Parathyroid adenoma (tissue), 2 donors: Measurements from ENCODE around the gene SLC35E1.

Source experiments
- H2AFZ ChIP-seq: fragments of 300-600 bp; sonication (generic); one replicate; pipeline ENCODE4 v1.7.0; 2017; ENCODE audit warnings: antibody characterized with exemption, mild to moderate bottlenecking
- H3K27ac ChIP-seq: fragments of 300-600 bp; sonication (generic); one replicate; pipeline ENCODE4 v1.7.0; 2017
- H3K27me3 ChIP-seq: fragments of 300-600 bp; sonication (generic); one replicate; pipeline ENCODE4 v1.7.0; 2017; ENCODE audit warnings: low read length; ENCODE audit not compliant: control insufficient read depth, insufficient read depth
- H3K36me3 ChIP-seq: fragments of 300-600 bp; sonication (generic); one replicate; pipeline ENCODE4 v1.7.0; 2017; ENCODE audit warnings: low read length; ENCODE audit not compliant: control insufficient read depth, insufficient read depth
- H3K4me1 ChIP-seq: fragments of 300-600 bp; sonication (generic); one replicate; pipeline ENCODE4 v1.7.0; 2017; ENCODE audit warnings: control low read depth
- H3K4me2 ChIP-seq: fragments of 300-600 bp; sonication (generic); one replicate; pipeline ENCODE4 v1.7.0; 2017; ENCODE audit warnings: low read length
- H3K4me3 ChIP-seq: fragments of 300-600 bp; sonication (generic); one replicate; pipeline ENCODE4 v1.7.0; 2017; ENCODE audit warnings: low read depth, low read length
- H3K79me2 ChIP-seq: fragments of 300-600 bp; sonication (generic); one replicate; pipeline ENCODE4 v1.7.0; 2017; ENCODE audit warnings: control low read depth
- H3K9ac ChIP-seq: fragments of 300-600 bp; sonication (generic); one replicate; pipeline ENCODE4 v1.7.0; 2017; ENCODE audit warnings: mild to moderate bottlenecking
- H3K9me3 ChIP-seq: fragments of 300-600 bp; sonication (generic); one replicate; pipeline ENCODE4 v1.7.0; 2017; ENCODE audit warnings: low read length; ENCODE audit not compliant: control insufficient read depth
- TF ChIP-seq, protein P1 (sequence below): fragments of 300-600 bp; sonication (generic); IDR thresholded peaks from one replicate; pipeline ENCODE4 v1.7.0; 2017; ENCODE audit warnings: antibody characterized with exemption, mild to moderate bottlenecking
- donor health status: primary hyperparathyroidism.

SLC35E1 gene

DNA sequence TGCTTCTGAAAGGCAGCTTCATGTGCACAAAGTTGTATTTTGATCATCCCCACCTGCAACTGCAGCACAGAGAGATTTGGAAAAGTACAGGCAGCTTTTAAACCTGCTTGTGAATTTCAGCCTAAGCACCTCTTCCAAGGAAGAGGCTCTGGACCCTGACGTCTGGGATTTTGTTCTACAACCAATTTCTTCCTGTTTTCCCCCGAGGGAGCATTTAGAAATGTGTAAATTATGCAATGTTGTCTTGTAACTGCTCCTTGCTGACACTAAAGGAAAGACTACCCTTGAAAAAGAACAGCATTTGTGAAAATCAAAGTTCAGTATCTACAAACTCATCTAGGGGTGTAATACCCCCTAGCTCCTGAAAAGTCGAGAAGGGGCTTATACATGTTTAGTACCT is 40.4 kb upstream of the SLC35E1 start:
- no peak overlapping the region for H3K4me3 ChIP-seq
- H3K9ac ChIP-seq = no peak overlapping the region
- H2AFZ ChIP-seq = no peak overlapping the region
- H3K27ac ChIP-seq = peak overlapping the region; percentile 68
- H3K36me3 ChIP-seq = no peaks in the 10 kb centered on the region
- H3K79me2 ChIP-seq = peaks cover 53% of the 10 kb centered on the region
- no peak overlapping the region for H3K4me2 ChIP-seq
- H3K9me3 ChIP-seq = no peaks in the 10 kb centered on the region
- H3K4me1 ChIP-seq = peaks cover 29% of the 10 kb centered on the region
- no peaks in the 10 kb centered on the region for H3K27me3 ChIP-seq
- TF ChIP-seq, protein P1, sequence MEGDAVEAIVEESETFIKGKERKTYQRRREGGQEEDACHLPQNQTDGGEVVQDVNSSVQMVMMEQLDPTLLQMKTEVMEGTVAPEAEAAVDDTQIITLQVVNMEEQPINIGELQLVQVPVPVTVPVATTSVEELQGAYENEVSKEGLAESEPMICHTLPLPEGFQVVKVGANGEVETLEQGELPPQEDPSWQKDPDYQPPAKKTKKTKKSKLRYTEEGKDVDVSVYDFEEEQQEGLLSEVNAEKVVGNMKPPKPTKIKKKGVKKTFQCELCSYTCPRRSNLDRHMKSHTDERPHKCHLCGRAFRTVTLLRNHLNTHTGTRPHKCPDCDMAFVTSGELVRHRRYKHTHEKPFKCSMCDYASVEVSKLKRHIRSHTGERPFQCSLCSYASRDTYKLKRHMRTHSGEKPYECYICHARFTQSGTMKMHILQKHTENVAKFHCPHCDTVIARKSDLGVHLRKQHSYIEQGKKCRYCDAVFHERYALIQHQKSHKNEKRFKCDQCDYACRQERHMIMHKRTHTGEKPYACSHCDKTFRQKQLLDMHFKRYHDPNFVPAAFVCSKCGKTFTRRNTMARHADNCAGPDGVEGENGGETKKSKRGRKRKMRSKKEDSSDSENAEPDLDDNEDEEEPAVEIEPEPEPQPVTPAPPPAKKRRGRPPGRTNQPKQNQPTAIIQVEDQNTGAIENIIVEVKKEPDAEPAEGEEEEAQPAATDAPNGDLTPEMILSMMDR = no peak

DNA sequence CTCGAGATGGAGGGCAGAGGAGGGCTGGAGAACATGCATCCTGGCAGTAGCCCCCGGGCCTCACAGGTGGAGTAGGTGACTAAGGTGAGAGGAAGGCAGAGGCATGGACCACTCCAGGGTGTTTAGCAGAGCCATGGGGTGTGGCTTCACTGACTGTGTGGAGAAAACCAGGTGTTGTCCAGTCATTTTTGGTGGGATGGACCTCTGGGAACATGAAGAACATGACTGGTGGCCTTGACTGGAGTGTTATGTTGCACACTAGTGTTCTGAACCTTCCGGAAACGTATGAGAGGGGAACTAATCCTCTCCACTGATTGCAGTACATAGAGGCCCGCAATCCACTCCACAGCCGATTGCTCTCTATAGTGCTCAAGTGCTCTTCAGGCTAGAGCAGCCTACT is 38.9 kb upstream of the SLC35E1 start:
- H3K27ac ChIP-seq = peak overlapping the region; percentile 68
- H3K36me3 ChIP-seq = no peaks in the 10 kb centered on the region
- no peaks in the 10 kb centered on the region for H3K27me3 ChIP-seq
- TF ChIP-seq, protein P1 = no peak
- H3K4me1 ChIP-seq = peaks cover 29% of the 10 kb centered on the region
- no peaks in the 10 kb centered on the region for H3K9me3 ChIP-seq
- peak overlapping the region; percentile 61 for H3K4me2 ChIP-seq
- no peak overlapping the region for H3K4me3 ChIP-seq
- H2AFZ ChIP-seq = no peak overlapping the region
- H3K79me2 ChIP-seq = peaks cover 51% of the 10 kb centered on the region
- no peak overlapping the region for H3K9ac ChIP-seq

DNA sequence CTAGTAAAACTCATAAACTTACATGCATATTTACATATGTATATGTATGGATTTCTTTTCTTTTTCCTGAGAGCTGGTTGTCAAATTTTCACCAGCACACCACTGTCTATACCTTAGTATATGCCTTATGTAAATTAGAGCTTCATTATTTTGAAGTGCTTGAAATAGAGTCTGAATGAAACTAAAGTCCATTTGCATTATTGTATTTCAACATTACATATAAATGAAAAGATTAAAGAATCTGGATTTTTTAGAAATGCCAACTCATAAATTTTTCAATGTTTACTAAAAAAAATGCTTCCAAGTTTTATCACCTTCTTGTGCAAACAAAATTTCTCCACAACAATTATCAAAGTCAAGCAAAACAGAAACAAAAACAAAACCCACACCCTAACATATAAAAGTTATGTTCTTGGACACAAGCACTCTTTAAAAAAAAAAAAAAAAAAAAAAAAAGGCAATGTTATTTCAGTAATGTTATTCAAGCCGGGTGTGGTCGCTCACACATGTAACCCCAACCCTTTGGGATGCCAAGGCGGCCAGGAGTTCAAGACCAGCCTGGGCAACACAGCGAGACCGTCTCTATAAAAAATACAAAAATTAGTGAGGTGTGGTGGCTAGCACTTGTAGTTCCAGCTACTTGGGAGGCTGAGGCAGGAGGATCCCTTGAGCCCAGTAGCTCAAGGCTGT is 37.4 kb upstream of the SLC35E1 start:
- Histone ChIP-seq H3K9ac (no peak overlapping the region), H3K27me3 (no peaks in the 10 kb centered on the region), H2AFZ (no peak overlapping the region), H3K9me3 (no peaks in the 10 kb centered on the region), H3K27ac (no peak overlapping the region), H3K4me1 (peaks cover 39% of the 10 kb centered on the region), H3K4me3 (no peak overlapping the region), H3K4me2 (no peak overlapping the region), H3K36me3 (no peaks in the 10 kb centered on the region), H3K79me2 (peaks cover 56% of the 10 kb centered on the region)
- TF ChIP-seq, protein P1 = no peak

DNA sequence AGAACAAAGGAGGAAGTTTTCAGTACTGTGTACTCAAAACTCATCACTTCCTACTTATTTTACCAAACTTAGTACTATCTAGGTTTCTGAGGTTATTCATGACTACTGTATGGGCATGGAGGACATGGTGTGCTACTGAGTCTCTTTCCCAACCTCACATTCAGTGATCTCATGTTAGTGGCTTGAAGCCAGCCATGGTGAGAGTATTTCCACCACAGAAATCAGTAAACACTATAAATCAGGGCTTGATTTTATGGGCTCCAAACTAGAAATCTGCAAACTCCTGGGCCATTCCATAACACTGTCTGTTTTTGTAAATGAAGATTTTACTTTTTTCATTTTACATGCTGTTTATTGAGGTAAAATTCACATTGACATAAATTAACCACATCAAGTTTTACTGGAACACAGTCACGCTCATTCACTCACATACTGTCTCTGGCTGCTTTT is 36.1 kb upstream of the SLC35E1 start:
- H3K4me2 ChIP-seq = no peak overlapping the region
- H3K9ac ChIP-seq = no peak overlapping the region
- H3K36me3 ChIP-seq = no peaks in the 10 kb centered on the region
- no peak overlapping the region for H3K27ac ChIP-seq
- H3K9me3 ChIP-seq = no peaks in the 10 kb centered on the region
- no peak overlapping the region for H2AFZ ChIP-seq
- peaks cover 65% of the 10 kb centered on the region for H3K79me2 ChIP-seq
- H3K4me1 ChIP-seq = peaks cover 35% of the 10 kb centered on the region
- TF ChIP-seq, protein P1 = no peak
- no peak overlapping the region for H3K4me3 ChIP-seq
- H3K27me3 ChIP-seq = no peaks in the 10 kb centered on the region

DNA sequence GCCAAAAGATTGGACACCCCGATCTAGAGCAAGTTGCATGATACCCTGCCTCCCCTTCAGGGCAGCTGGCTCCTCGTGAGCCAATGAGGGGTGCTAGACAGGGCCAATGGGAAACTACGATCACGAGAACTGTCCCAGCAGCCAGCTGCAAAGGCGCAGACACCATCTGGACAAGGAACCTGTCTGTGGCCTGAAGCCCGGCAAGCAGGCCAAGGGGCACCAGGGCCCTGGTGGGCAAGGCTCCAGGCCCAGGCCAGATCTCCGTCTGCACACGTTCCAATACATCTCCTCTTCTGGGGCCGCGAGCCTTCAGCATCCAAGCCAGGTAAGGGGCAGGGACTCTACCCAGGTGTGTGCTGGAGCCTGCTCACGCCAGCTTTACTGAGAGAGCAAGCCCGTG is 35.6 kb upstream of the SLC35E1 start:
- Histone ChIP-seq H3K27me3 (no peaks in the 10 kb centered on the region), H3K4me2 (no peak overlapping the region), H3K36me3 (no peaks in the 10 kb centered on the region), H2AFZ (no peak overlapping the region), H3K9ac (no peak overlapping the region), H3K27ac (no peak overlapping the region), H3K4me3 (no peak overlapping the region), H3K9me3 (no peaks in the 10 kb centered on the region), H3K79me2 (peaks cover 68% of the 10 kb centered on the region), H3K4me1 (peaks cover 33% of the 10 kb centered on the region)
- TF ChIP-seq, protein P1 = no peak
